OCI-LY7 (cell line): ENCODE data around the gene MRPL23. TPM values are rescaled to one million over a fixed set of nuclear protein-coding genes. Genes with fewer than 3 reads are reported as not detected.

Source experiments
- BruUV-seq: library from RNA; stranded (reverse); fragments of 400-500 nt; replicated peaks from 2 replicates; lab custom pipeline; 2021; lab: Mats Ljungman, UMichigan
- CTCF ChIA-PET: fragments of 300-600 bp; sonication (Branson Sonifier 250); formaldehyde crosslinking; loops from one replicate; lab custom pipeline; 2022; ENCODE audit warnings: antibody characterized with exemption; ENCODE audit not compliant: unreplicated experiment; lab: Charles Lee
- POLR2A ChIA-PET: fragments of 300-600 bp; sonication (Branson Sonifier 250); formaldehyde crosslinking; loops from one replicate; lab custom pipeline; 2022; ENCODE audit warnings: antibody characterized with exemption; lab: Charles Lee
- DNase-seq: peaks from one replicate; pipeline ENCODE4 v3.0.0-alpha.2; 2015; ENCODE audit warnings: low spot score
- H2AFZ ChIP-seq: fragments of 200-600 bp; sonication (generic), shearing (Covaris generic); 2 replicates; pipeline ENCODE4 v1.6.1; 2014; ENCODE audit warnings: mild to moderate bottlenecking, antibody characterized with exemption, low read length, moderate library complexity
- H3K27ac ChIP-seq: fragments of 200-600 bp; sonication (generic); 2 replicates; pipeline ENCODE4 v1.5.1; 2014; ENCODE audit warnings: mixed run types, low read depth, mild to moderate bottlenecking, moderate library complexity, low read length, inconsistent platforms; ENCODE audit not compliant: poor library complexity, severe bottlenecking
- H3K36me3 ChIP-seq: fragments of 200-600 bp; sonication (generic); 2 replicates; pipeline ENCODE4 v1.6.1; 2014; ENCODE audit warnings: mild to moderate bottlenecking, antibody characterized with exemption, low read length, moderate library complexity, mixed read lengths; ENCODE audit not compliant: insufficient read depth
- H3K4me1 ChIP-seq: fragments of 200-600 bp; sonication (generic); 2 replicates; pipeline ENCODE4 v1.5.1; 2014; ENCODE audit warnings: mild to moderate bottlenecking, low read length; ENCODE audit not compliant: insufficient read depth, poor library complexity, severe bottlenecking
- H3K4me2 ChIP-seq: fragments of 200-600 bp; sonication (generic); 2 replicates; pipeline ENCODE4 v1.6.1; 2014; ENCODE audit warnings: mild to moderate bottlenecking, low read length
- H3K4me3 ChIP-seq: fragments of 200-600 bp; sonication (generic); 2 replicates; pipeline ENCODE4 v1.5.1; 2014; ENCODE audit warnings: mild to moderate bottlenecking, low read depth, low read length; ENCODE audit not compliant: poor library complexity, severe bottlenecking
- H3K79me2 ChIP-seq: fragments of 200-600 bp; sonication (generic); 2 replicates; pipeline ENCODE4 v1.6.1; 2016; ENCODE audit warnings: low read depth, mild to moderate bottlenecking, low read length, moderate library complexity, mixed read lengths; ENCODE audit not compliant: insufficient read depth
- H3K9me2 ChIP-seq: fragments of 200-600 bp; sonication (generic); 2 replicates; pipeline ENCODE4 v1.6.1; 2016; ENCODE audit warnings: mild to moderate bottlenecking, low read length, mixed read lengths; ENCODE audit not compliant: insufficient read depth
- H3K9me3 ChIP-seq: fragments of 200-600 bp; sonication (generic); 2 replicates; pipeline ENCODE4 v1.6.1; 2014; ENCODE audit warnings: mild to moderate bottlenecking, mixed run types, low read length, mixed read lengths
- H4K20me1 ChIP-seq: fragments of 200-600 bp; sonication (generic); 2 replicates; pipeline ENCODE4 v1.6.1; 2014; ENCODE audit warnings: mild to moderate bottlenecking, antibody characterized with exemption, low read length, moderate library complexity, mixed read lengths; ENCODE audit not compliant: insufficient read depth
- EZH2phosphoT487 ChIP-seq: fragments of 200-600 bp; sonication (generic); IDR thresholded peaks from 2 replicates; pipeline ENCODE4 v1.6.1; 2018; ENCODE audit warnings: low read depth, borderline replicate concordance, mild to moderate bottlenecking, mixed run types, antibody characterized with exemption, low read length, moderate library complexity, mixed read lengths
- intact Hi-C: fragments of 100-400 bp; cut with micrococcal nuclease; formaldehyde crosslinking; loops from one replicate; pipeline ENCODE4 v1.10.0; 2022; ENCODE audit not compliant: unreplicated experiment
- total RNA-seq, 2 experiments: library from RNA; depleted of rRNA in 1 of 2; stranded (reverse); fragments of >200 nt in 1 of 2; shearing (Covaris generic) in 1 of 2; gene quantifications; 2 replicates each; pipeline ENCODE4 v1.2.3, GENCODE V29; 2014 to 2022
- TF ChIP-seq, protein P1 (sequence below): fragments of 200-600 bp; sonication (generic); conservative IDR thresholded peaks from 2 replicates; pipeline ENCODE4 v1.5.1; 2014; ENCODE audit warnings: mild to moderate bottlenecking, antibody characterized with exemption, low read length, moderate library complexity, mixed read lengths

MRPL23 gene
- total RNA-seq, 2 experiments from 2014 or later = 131 to 149 TPM

DNA sequence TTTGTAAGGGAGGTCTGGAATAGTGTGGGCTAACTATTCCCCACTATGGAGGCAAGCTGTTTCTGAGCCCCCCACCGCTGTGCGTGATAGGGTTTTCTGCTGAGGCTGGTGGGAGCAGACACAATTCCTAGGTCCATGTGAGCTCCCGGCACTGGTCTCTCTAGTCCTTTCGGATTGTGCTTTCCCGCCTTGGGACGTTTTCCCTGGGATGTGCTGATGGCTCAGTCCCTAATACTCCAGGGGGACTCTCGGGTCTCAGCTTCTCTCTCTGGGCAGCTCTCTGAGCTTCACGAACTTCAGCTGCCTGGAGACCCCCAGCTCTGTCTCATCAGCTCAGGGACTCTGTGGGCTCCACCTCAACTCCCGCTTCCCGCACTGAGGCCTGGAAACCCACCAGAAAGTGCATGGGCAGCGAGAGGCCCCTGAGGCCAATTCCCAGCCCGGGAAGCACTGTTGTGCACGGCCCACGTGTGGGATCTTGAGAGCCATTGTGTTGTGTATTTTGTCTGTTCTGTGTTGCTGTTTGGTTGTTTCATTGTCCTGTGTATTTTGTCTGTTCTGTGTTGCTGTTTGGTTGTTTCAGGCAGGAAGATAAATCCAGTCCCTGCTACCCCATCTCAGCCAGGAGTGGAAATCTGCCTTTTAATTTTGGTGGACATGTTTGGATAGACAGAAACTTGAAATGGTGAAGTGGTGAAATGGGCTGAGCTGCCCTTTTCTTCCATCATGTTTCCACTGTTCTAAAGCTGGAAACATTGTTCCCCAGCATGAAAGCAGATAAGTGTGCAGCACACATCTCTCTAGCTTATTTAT is 40.3 kb upstream of the MRPL23 start:
- BruUV-seq = no TSS peak
- no peak for DNase-seq
- Histone ChIP-seq H3K4me1 (no peaks in the 10 kb centered on the region), H3K79me2 (no peaks in the 10 kb centered on the region), H4K20me1 (no peaks in the 10 kb centered on the region), H3K27ac (no peak overlapping the region), H2AFZ (no peak overlapping the region), H3K4me3 (no peak overlapping the region), H3K4me2 (no peak overlapping the region), H3K9me3 (no peaks in the 10 kb centered on the region), H3K9me2 (no peaks in the 10 kb centered on the region), H3K36me3 (no peaks in the 10 kb centered on the region)
- intact Hi-C loops = no loop called here
- TF ChIP-seq EZH2phosphoT487 = no peak
- TF ChIP-seq, protein P1, sequence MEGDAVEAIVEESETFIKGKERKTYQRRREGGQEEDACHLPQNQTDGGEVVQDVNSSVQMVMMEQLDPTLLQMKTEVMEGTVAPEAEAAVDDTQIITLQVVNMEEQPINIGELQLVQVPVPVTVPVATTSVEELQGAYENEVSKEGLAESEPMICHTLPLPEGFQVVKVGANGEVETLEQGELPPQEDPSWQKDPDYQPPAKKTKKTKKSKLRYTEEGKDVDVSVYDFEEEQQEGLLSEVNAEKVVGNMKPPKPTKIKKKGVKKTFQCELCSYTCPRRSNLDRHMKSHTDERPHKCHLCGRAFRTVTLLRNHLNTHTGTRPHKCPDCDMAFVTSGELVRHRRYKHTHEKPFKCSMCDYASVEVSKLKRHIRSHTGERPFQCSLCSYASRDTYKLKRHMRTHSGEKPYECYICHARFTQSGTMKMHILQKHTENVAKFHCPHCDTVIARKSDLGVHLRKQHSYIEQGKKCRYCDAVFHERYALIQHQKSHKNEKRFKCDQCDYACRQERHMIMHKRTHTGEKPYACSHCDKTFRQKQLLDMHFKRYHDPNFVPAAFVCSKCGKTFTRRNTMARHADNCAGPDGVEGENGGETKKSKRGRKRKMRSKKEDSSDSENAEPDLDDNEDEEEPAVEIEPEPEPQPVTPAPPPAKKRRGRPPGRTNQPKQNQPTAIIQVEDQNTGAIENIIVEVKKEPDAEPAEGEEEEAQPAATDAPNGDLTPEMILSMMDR = no peak
- ChIA-PET CTCF (no interaction called here), POLR2A (interaction anchor here (0.6 kb wide), 1 partner anchor 10 kb away, joined by 3 read pairs; no protein-coding TSS in a partner anchor)

DNA sequence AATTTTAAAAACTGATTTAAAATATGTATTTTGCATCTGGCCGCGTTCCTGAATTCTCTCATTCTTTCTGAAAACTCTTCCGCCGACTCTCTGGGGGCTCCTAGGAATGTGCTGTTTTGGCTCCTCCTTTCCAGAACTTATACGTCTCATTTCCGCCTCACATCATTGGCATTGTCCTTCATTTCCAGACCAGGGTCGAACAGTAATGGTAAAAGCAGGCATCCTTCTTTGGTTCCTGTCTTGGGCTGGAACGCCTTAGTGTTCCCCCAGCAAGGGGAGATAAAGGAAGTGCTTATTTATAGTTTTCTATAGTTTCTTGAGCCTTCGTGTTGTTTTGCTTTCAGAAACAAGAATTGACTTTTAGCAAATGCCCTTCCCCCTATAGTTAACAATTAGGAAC is 38.5 kb upstream of the MRPL23 start:
- Histone ChIP-seq H2AFZ (no peak overlapping the region), H3K9me2 (no peaks in the 10 kb centered on the region), H3K79me2 (no peaks in the 10 kb centered on the region), H3K4me2 (no peak overlapping the region), H4K20me1 (no peaks in the 10 kb centered on the region), H3K4me1 (no peaks in the 10 kb centered on the region), H3K4me3 (no peak overlapping the region), H3K27ac (no peak overlapping the region), H3K9me3 (no peaks in the 10 kb centered on the region), H3K36me3 (no peaks in the 10 kb centered on the region)
- DNase-seq = no peak
- intact Hi-C loops = no loop called here
- no peak for TF ChIP-seq EZH2phosphoT487
- TF ChIP-seq, protein P1 = no peak
- no TSS peak for BruUV-seq
- CTCF ChIA-PET = no interaction called here
- POLR2A ChIA-PET = no interaction called here

DNA sequence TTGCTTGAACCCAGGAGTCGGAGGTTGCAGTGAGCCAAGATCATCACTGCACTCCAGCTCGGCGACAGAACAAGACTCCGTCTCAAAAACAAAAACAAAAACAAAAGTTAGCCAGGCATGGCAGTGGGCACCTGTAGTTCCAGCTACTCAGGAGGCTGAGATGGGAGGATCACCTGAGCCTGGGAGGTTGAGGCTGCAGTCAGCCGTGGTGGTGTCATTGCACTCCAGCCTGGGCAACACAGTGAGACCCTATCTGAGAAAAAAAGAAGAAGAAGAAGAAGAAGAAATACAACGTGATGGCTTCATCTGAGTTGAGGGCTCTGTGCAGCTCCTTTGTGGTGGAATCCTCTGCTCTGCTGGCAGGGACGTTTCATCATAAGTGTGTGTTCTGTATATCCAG is 37.6 kb upstream of the MRPL23 start:
- Histone ChIP-seq H3K4me2 (no peak overlapping the region), H2AFZ (no peak overlapping the region), H3K9me3 (no peaks in the 10 kb centered on the region), H3K4me1 (no peaks in the 10 kb centered on the region), H3K36me3 (no peaks in the 10 kb centered on the region), H4K20me1 (no peaks in the 10 kb centered on the region), H3K27ac (no peak overlapping the region), H3K79me2 (no peaks in the 10 kb centered on the region), H3K9me2 (no peaks in the 10 kb centered on the region), H3K4me3 (no peak overlapping the region)
- TF ChIP-seq EZH2phosphoT487 = no peak
- TF ChIP-seq, protein P1 = no peak
- intact Hi-C loops = no loop called here
- BruUV-seq = no TSS peak
- no peak for DNase-seq
- ChIA-PET POLR2A (no interaction called here), CTCF (no interaction called here)
